GM12878 (cell line): ENCODE data around the gene PGLYRP2. TPM values are rescaled to one million over a fixed set of nuclear protein-coding genes. Genes with fewer than 3 reads are reported as not detected.

Experiments used
- ATAC-seq: fragments of 200-7000 bp; cut with Tn5 transposase; 3 replicates; pipeline ENCODE4 v1.9.1; 2020; ENCODE audit warnings: mild to moderate bottlenecking, moderate library complexity
- BruUV-seq: library from RNA; stranded (reverse); fragments of 400-500 nt; replicated peaks from 2 replicates; lab custom pipeline; 2021; lab: Mats Ljungman, UMichigan
- CTCF ChIA-PET: fragments of 300-600 bp; sonication (Branson Sonifier 250); formaldehyde crosslinking; extraction: SDS; loops from one replicate; lab custom pipeline; 2021; ENCODE audit warnings: inconsistent platforms; lab: Yijun Ruan, JAX
- POLR2A ChIA-PET: fragments of 350-600 bp; formaldehyde crosslinking; extraction: SDS; loops from one replicate; lab custom pipeline; 2021; ENCODE audit warnings: inconsistent platforms; lab: Charles Lee
- RAD21 ChIA-PET: fragments of 300-600 bp; sonication (Branson Sonifier 250); formaldehyde crosslinking; loops from one replicate; lab custom pipeline; 2023; ENCODE audit warnings: antibody characterized with exemption; ENCODE audit not compliant: unreplicated experiment; lab: Charles Lee
- SMC1A ChIA-PET: fragments of 300-600 bp; sonication (Branson Sonifier 250); formaldehyde crosslinking; loops from one replicate; lab custom pipeline; 2023; ENCODE audit not compliant: unreplicated experiment, uncharacterized antibody; lab: Charles Lee
- DNase-seq: peaks from one replicate; pipeline ENCODE4 v3.0.0-alpha.2; 2011; ENCODE audit warnings: low read depth, low spot score
- FAIRE-seq: peaks from 3 replicates; lab custom pipeline; 2011; peaks lifted over from hg19 to GRCh38; lab: Jason Lieb, UNC
- H2AFZ ChIP-seq: 2 replicates; pipeline ENCODE4 v1.6.0; 2011; ENCODE audit warnings: low read depth, low read length, control low read depth; ENCODE audit not compliant: control insufficient read depth
- H3K27ac ChIP-seq: 2 replicates; pipeline ENCODE4 v1.5.1; 2011; ENCODE audit warnings: control low read depth; ENCODE audit not compliant: control insufficient read depth, insufficient read depth
- H3K27me3 ChIP-seq, 2 experiments: replicated peaks in 1 of 2; 2 replicates each; pipeline versions ENCODE4 v1.6.0 to v1.6.1; 2011; ENCODE audit warnings: low read length in 1 of 2; ENCODE audit not compliant: control insufficient read depth in 2 of 2, insufficient read depth in 2 of 2
- H3K36me3 ChIP-seq, 2 experiments: 2 replicates each; pipeline ENCODE4 v1.5.1; 2011; ENCODE audit warnings: low read length in 1 of 2; ENCODE audit not compliant: control insufficient read depth in 2 of 2, insufficient read depth in 2 of 2
- H3K4me1 ChIP-seq: 2 replicates; pipeline ENCODE4 v1.6.1; 2011; ENCODE audit warnings: mild to moderate bottlenecking, low read length, moderate library complexity, mixed read lengths; ENCODE audit not compliant: control insufficient read depth, insufficient read depth
- H3K4me2 ChIP-seq: 2 replicates; pipeline ENCODE4 v1.6.0; 2011; ENCODE audit warnings: control low read depth; ENCODE audit not compliant: control insufficient read depth, insufficient read depth
- H3K4me3 ChIP-seq: fragments of 200-600 bp; sonication (generic); 2 replicates; pipeline ENCODE4 v1.5.1; 2016
- H3K79me2 ChIP-seq: 2 replicates; pipeline ENCODE4 v1.6.0; 2011; ENCODE audit warnings: low read length; ENCODE audit not compliant: control insufficient read depth, insufficient read depth
- H3K9ac ChIP-seq: 2 replicates; pipeline ENCODE4 v1.8.0; 2011; ENCODE audit warnings: low read length, control low read depth, mixed read lengths; ENCODE audit not compliant: control insufficient read depth, insufficient read depth
- H3K9me3 ChIP-seq: replicated peaks from 3 replicates; pipeline ENCODE4 v1.5.1; 2011; ENCODE audit warnings: mild to moderate bottlenecking, low read length; ENCODE audit not compliant: control insufficient read depth, insufficient read depth
- H4K20me1 ChIP-seq: 2 replicates; pipeline ENCODE4 v1.6.0; 2011; ENCODE audit not compliant: control insufficient read depth, insufficient read depth
- DPF2 ChIP-seq: fragments of 450-650 bp; IDR thresholded peaks from 2 replicates; pipeline ENCODE4 v1.6.1; 2017; ENCODE audit warnings: mild to moderate bottlenecking
- NKRF ChIP-seq: fragments of 450-650 bp; conservative IDR thresholded peaks from 2 replicates; pipeline ENCODE4 v1.6.1; 2017; ENCODE audit warnings: mild to moderate bottlenecking, moderate library complexity
- PKNOX1 ChIP-seq: fragments of 450-650 bp; IDR thresholded peaks from 2 replicates; pipeline ENCODE4 v1.6.1; 2016; ENCODE audit warnings: mild to moderate bottlenecking
- PML ChIP-seq: IDR thresholded peaks from 2 replicates; pipeline ENCODE4 v1.6.1; 2012; ENCODE audit warnings: low read length, inconsistent platforms
- RELB ChIP-seq: fragments of 450-650 bp; IDR thresholded peaks from 2 replicates; pipeline ENCODE4 v1.6.1; 2017; ENCODE audit warnings: low read depth, mild to moderate bottlenecking, moderate library complexity
- RUNX3 ChIP-seq: IDR thresholded peaks from 2 replicates; pipeline ENCODE4 v1.6.1; 2012; ENCODE audit warnings: low read length, inconsistent platforms
- ZNF207 ChIP-seq: fragments of 450-650 bp; IDR thresholded peaks from 2 replicates; pipeline ENCODE4 v1.6.1; 2014; ENCODE audit warnings: antibody characterized with exemption, mild to moderate bottlenecking, borderline replicate concordance
- WGBS: methylation state at CpG from one replicate; pipeline ENCODE4 v1.1.6; 2016; ENCODE audit warnings: low lambda C conversion rate; ENCODE audit not compliant: insufficient replicate concordance, insufficient coverage; ENCODE audit errors: missing lambda C conversion rate; 5-methylcytosine and 5-hydroxymethylcytosine counted together
- in situ Hi-C: fragments of 300-500 bp; cut with MboI; formaldehyde crosslinking; loops from 9 replicates; pipeline ENCODE4 v1.14.3; 2018; ENCODE audit warnings: mixed read lengths
- intact Hi-C: fragments of 100-400 bp; cut with micrococcal nuclease; formaldehyde crosslinking; loops from one replicate; pipeline ENCODE4 v1.14.2; 2022; ENCODE audit not compliant: unreplicated experiment
- polyA plus RNA-seq, 11 experiments: library from polyadenylated mRNA; depleted of rRNA in 4 of 11; unstranded in 6 of 11; stranded (reverse) in 5 of 11; fragments of >200 nt; fragmentation: Nextera tagmentation in 4 of 11; fragmentation: Illumina TruSeq in 1 of 11; extraction: Ambion mirVana in 4 of 11; extraction: Trizol in 1 of 11; gene quantifications; 1 replicate in 1 of 11; 2 replicates in 10 of 11; pipeline versions ENCODE4 v1.2.1 to v1.2.3, GENCODE V29; 2011 to 2016; ENCODE audit warnings: inconsistent platforms in 2 of 11, missing spikeins in 2 of 11, low read depth in 1 of 11
- total RNA-seq, 4 experiments: library from RNA; depleted of rRNA in 3 of 4; stranded (reverse); fragments of >200 nt in 3 of 4; fragmentation: Illumina TruSeq in 1 of 4; extraction: Trizol in 1 of 4; gene quantifications; 2 replicates each; pipeline versions ENCODE4 v1.2.1 to v1.2.3, GENCODE V29; 2013 to 2021

Gene PGLYRP2
- total and polyA plus RNA-seq, 10 of the 15 experiments (the other 5 are each of a cell fraction or from before 2014, with no cell fraction given): 0.15 to 0.48 (median 0.26) TPM; not detected in 5

- TF ChIP-seq PML: no peak
- TF ChIP-seq DPF2: no peak
- TF ChIP-seq ZNF207: no peak
- no peak for TF ChIP-seq RELB
Observed at GRCh38 chr19:15442142-15442920, 37.0 kb downstream of the PGLYRP2 start (continued).

GRCh38 chr19:15441317-15441716 is 38.0 kb downstream of the PGLYRP2 start:
- no peaks in the 10 kb centered on the region; the same call in 1 of the 2 replicates for H4K20me1 ChIP-seq
- no peak for DNase-seq
- FAIRE-seq: no peak
- intact Hi-C loops (no loop called here), in situ Hi-C loops (no loop called here)
- no peak overlapping the region for H2AFZ ChIP-seq
- RAD21 ChIA-PET: interaction anchor here (1.6 kb wide), 1 partner anchor 26 kb away, joined by 3 read pairs; no protein-coding TSS in a partner anchor
- no peaks in the 10 kb centered on the region; the same call in 1 of the 2 replicates for H3K4me1 ChIP-seq
- ATAC-seq: peak; percentile 79
- no peak overlapping the region for H3K27ac ChIP-seq
- H3K4me3 ChIP-seq: no peak overlapping the region
- TF ChIP-seq NKRF (no peak), PKNOX1 (0 out of 2 replicates have a peak, but pooled peaks have one; percentile 37), RUNX3 (peak; percentile 12; the same call in 1 of the 2 replicates)
- WGBS: 2% methylated on average over 3 of the region's 3 CpGs
- H3K79me2 ChIP-seq: no peaks in the 10 kb centered on the region
- H3K36me3 ChIP-seq: no peaks in the 10 kb centered on the region
- SMC1A ChIA-PET: no interaction called here
- H3K4me2 ChIP-seq: no peak overlapping the region
- H3K27me3 ChIP-seq: no peaks in the 10 kb centered on the region
- BruUV-seq: no TSS peak
- POLR2A ChIA-PET: no interaction called here
- H3K9ac ChIP-seq: no peak overlapping the region
- CTCF ChIA-PET: interaction anchor here (0.6 kb wide), 1 partner anchor 887 kb away, joined by 6 read pairs; no protein-coding TSS in a partner anchor
- no peaks in the 10 kb centered on the region for H3K9me3 ChIP-seq
